ENCODE data around the gene TIRAP.

TIRAP gene

DNA sequence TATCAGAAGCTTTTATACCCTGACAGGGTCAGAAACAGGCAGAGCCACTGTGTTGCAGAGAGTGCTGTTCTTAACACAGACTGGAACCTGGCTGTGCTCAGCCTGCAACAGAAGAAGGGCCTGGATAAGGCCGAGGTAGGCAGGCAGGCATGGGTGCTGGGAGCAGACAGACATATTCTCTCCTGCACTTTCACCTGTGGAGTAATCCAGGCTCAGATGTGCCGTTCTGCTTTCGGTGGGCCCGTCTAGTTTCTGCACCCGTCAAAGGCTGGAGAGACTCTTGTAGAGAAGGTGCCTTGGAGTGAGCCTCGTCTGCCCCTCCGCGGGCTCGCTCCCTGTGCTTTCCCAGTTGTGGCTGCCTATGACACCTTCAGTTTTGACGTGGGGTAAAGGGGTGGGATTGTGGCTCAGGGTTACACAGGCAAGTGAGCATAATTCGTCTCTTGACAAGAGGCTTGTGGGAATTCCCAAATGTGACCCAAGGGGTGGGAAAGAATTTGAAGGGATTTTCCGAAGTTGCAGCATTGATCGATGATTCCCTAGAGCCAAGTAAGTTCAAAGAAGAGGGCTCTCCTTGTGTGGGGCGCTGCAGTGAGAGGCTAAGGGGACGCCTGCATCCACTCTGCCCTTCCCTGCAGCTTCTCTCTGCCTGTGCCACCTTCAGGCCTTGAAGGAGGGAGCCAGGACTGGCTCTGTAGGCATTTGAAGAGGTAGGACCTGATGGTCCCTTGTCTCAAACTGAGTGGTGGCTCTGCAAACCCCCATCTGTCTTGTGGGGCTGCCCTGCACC is 56.4 kb downstream of the TIRAP start:
- in situ Hi-C loops (cut with MboI; ENCODE audit: low sequenced_read_pairs), result no loop called here

DNA sequence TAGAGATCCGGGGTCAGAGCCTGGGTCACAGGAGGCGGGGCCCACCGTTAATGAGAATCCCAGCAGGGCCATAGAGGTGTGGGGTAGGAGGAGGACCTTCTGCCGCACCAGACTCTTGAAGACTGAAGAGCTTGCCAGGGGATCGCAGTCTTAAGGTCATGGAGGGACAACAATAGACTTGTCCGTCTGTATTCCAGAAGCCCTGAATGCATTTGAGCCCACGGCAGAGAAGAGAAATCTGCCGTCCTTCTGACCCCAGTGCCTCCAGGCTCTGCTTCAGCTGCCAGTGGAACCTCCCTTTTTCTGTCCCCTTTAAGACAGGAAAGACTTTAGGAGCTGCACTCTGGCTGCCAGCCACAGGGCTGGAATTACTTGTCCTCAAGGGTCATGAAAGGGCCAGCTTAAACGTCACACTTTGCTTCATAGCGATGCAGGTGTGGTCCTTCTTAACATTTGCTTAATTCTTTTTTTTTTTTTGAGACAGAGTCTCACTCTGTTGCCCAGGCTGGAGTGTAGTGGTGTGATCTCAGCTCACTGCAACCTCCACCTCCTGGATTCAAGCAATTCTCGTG is 57.1 kb downstream of the TIRAP start:
- in situ Hi-C loops (cut with MboI; ENCODE audit: low sequenced_read_pairs), result no loop called here

DNA sequence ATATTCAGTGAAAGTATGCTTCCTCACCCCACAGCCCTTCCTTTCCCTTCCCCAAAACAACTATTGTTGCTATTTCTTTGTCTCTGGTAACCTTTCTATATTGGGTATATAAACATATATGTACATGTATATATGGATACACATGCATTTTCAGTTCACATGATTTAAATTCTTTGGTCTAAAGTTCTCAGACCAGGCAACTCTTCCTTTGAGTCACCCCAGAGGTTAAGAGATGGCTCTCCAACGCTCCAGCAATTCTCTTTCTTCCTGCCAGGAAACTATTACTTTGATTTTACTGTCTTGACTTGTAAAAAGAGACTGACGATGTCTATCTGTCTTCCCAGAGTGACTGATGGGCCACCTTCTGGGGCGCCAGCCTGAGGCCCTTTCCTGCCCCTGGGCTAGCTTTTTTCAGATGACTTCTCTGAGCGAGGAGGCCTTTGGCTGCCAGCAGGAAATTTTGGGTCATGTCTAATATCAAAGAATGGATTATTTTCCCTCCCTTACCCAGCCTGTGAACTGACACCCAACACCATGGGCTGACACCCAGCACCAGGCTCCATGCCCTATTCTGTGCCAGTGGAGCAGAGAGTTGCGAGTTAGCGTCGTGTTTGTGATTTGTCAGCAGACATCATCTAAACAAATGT is 58.2 kb downstream of the TIRAP start:
- in situ Hi-C loops (cut with MboI; ENCODE audit: low sequenced_read_pairs), result no loop called here

DNA sequence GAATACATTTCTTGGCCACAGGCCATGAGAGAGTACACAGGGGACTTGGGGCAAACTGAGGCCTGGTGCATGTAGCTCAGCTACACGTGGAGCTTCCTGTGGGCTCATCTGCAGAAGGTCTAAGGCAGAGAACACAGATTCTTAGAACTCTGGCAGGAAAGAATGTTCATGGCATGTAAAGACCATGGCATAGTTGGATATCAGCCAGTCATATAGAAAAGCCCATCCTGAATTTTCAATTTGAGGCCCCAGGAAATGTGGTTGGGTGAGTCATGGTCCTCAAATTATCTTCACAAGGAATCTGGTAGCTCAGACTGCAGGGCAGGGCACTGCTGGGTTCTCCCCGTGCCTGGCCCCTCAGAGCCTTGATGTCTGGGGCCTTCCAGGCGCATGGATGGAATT is 58.9 kb downstream of the TIRAP start:
- in situ Hi-C loops (cut with MboI; ENCODE audit: low sequenced_read_pairs), result no loop called here

DNA sequence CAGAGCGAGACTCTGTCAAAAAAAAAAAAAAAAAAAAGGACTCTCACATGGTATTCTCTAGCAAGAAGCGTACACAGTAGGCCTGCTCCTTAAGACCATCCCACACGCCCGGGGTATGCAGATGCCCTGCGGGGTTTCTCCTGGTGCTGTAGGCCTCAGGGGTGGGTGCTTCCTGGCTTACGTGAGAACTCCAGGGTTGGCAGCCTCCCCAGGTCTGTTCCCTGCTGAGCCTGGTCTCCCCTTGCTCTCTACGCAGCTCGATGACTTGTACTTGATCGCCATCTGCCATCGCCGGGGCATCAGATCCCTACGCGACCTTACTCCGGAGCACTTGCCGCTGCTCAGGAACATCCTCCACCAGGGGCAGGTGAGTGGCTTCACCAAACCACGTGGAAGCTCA is 60.2 kb downstream of the TIRAP start:
- in situ Hi-C loops (cut with MboI; ENCODE audit: low sequenced_read_pairs), result no loop called here
